Skin of body (tissue), 2 donors: ENCODE results near the gene MTHFD1L. TPM values are rescaled to one million over a fixed set of nuclear protein-coding genes. Genes with fewer than 3 reads are reported as not detected.

Source experiments
- DNase-seq: peaks from one replicate; lab custom pipeline; 2025; lab: John Stamatoyannopoulos, UW
- total RNA-seq: library from RNA; depleted of rRNA; stranded (reverse); fragments of >200 nt; gene quantifications from one replicate; pipeline ENCODE4 v1.2.3, GENCODE V29; 2014

MTHFD1L gene
- total RNA-seq, 1 donor from 2014 or later, result 12.2 TPM

DNA sequence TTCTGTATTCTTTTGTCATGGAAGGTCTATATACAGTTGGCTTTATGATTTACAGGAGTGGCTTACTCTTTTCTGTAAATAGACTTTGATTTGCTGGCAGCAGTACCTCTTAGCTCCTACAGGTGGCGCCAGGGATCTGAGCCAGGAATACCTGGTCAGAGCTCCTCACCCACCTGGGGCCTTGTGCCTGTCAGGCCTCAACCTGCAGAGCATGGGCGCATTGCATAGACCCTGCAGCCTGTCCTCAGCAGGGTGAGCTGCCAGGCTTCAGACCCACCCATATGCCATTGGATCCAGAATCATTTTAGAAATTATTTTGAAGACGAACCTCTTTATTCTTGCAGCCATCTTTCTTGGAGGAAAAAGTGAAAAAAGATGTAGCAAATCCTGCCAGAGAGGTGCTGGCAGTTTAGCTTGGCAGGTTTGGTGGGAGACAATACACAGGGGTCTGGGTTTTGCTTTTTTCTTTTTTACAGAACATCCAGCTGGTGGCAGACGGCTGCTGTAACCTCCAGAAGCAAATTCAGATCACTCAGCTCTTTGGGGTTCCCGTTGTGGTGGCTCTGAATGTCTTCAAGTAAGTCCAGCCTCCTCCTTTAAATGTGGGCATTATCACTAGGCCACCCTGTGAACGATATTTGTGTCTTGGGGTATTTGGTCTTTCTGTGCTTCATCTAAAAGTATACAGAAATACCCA, 149.1 kb downstream of the MTHFD1L start:
- DNase-seq, result peak; percentile 70

DNA sequence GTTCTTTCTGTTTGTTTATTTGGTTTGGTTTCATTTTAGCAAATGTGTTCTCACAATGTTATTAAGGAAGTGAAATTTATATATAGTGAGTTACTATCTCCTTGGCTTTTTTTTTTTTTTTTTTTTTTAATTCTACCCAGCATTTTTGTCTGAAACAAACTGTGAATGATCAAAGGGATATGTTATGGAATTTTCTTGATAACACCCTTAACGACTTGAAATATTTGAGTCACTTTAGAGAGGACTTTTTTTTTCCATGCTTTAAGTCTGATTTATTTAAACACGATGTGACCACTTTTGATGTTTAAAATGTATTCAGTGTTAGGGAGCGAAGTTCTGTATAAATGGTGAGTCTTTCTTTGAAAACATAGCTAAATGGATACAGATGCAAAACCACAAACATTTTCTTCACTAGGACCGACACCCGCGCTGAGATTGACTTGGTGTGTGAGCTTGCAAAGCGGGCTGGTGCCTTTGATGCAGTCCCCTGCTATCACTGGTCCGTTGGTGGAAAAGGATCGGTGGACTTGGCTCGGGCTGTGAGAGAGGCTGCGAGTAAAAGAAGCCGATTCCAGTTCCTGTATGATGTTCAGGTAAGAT, 149.7 kb downstream of the MTHFD1L start:
- no peak for DNase-seq

DNA sequence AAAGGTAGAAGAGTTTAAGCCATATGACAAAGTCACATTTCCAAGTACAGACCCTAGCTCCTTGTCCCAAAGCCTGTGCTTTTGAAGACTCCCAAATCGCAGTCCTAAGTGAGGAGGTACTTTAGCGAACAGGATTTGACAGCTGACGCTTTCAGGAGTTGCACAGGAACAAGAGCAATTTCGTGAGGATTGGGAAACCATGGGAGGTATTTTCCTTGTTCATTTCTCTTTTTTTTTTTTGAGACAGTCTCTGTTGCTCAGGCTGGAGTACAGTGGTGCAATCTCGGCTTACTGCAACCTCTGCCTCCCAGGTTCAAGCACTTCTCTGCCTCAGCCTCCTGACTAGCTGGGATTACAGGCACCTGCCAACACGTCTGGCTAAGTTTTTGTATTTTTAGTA, 150.6 kb downstream of the MTHFD1L start:
- DNase-seq, result no peak

DNA sequence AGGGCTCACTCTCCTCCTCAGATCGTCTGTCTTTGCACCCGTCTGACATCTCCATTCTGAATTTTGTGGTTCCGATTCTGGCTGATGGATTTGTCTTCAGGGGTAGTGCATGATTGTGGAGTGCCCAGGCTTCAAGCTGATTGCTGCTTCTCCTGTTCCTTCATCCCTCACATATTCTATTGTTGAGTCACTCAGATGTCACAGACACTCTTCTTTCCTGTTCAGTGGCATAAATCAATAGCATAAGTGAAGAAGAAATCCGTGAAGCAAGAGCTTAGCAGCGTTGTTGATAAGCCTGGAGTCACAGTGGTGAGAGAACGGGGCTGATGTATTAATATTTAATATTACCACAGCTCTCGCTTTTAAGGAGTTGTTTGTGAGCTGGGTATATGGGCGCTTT, 152.5 kb downstream of the MTHFD1L start:
- DNase-seq, result no peak

DNA sequence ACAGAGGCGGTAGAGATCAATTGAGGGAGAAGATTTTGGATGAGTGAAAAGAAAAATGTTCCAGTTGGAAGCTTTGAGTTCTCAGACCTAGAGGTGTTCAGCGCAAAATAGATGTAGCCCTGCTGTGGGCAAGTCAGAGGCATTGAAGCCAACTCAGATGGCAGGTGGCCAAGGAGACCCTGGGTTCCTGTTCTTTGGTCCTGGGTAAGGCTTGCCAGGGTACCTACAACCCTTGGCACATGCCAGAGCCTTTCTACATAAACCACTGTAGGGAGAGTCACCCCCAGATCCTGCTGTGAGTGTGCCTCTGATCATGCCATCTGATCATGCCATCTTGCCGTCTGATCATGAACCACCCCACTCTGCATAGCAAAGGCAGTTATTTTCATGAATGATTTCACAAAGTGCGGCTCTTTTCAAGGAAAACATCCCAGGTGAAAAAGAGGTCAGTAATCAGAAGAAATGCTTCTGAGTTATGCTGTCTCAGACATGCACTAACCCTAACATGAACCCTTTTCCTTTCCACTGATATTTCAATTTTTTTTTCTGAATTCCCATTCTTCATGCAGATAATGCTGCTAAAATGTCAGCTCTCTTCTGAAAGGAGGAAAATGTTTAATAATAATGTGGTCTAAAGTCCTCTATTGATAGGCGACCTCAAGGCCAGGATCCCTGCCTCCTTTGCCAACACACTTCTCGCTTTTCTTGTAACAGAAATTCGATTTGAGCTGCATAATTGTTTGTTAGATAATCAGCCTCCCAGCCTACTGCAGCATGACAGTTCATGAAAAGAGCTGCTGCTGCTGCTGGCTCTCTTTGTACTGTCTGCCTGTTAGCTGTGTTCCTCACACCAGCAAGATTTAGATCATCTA, 153.6 kb downstream of the MTHFD1L start:
- no peak for DNase-seq

DNA sequence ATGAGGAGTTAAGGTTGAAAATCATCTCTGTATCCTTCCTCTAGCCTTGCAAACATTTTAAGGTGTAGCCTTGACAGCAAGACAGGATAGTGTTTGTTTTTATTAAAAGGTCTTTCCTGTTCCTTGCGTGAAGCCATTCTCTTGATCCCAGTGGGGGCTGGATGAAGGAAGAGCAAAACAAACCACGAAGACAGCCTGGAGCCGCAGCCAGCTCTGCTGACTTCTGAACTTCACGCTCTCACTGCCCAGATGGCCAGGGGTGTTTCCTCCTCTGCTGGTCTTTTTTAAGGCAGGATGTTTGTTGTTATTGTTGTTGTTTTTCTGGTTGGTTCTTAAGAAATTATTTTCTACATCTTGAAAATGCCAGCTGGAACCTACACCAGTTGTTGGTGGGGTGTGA, 156.4 kb downstream of the MTHFD1L start:
- DNase-seq, result no peak

DNA sequence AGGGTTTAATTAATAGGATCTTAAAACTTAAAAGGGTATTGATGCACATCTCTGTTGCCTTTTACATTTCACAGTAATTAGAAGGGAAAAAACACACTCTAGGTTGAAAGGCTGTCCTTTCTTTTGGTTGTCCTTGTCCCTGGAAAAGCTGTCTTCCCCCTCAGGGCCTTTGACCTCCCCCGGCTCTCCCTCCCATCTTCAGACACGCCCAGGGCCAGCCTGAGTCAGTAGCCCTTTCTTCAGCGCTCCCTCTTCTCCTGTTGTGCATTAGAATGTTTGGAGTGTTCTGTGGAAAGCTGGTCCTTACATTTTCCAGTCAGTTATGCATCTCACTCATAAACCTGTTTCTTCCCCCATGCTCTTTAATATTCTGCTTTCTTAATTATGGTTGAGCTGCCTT, 157.0 kb downstream of the MTHFD1L start:
- DNase-seq, result no peak

DNA sequence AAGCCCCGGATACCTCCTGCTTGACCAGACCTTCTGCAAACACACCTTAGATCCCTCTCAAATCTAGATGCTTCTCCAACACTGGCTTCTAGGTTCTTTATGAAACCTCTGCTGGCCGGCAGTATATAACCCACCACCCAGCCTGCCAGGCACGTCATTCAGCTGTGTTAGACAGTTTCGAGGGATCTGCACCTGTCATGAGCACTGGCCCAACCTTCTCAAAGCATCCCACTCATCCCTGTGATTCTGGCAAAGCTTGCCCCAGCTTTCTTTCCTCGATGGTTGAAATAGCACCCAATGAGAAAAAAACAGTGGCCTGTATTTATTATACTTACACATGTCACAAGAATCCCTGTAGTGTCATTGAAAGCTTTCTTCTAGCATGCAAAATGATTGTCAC, 157.8 kb downstream of the MTHFD1L start:
- DNase-seq, result no peak

DNA sequence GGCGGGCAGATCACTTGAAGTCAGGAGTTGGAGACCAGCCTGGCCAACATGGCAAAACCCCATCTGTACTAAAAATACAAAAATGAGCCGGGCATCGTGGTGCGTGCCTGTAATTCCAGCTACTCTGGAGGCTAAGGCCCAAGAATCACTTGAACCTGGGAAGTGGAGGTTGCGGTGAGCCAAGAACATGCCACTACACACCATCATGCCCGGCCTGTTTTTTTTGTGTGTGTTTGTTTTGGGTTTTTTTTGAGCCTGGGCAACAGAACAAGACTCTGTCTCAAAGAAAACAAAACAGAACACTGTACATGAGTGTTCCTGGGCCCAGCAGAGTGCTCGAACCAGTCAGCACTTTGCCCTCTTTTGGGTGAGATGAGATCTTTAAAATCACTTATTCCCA, 159.1 kb downstream of the MTHFD1L start:
- no peak for DNase-seq

DNA sequence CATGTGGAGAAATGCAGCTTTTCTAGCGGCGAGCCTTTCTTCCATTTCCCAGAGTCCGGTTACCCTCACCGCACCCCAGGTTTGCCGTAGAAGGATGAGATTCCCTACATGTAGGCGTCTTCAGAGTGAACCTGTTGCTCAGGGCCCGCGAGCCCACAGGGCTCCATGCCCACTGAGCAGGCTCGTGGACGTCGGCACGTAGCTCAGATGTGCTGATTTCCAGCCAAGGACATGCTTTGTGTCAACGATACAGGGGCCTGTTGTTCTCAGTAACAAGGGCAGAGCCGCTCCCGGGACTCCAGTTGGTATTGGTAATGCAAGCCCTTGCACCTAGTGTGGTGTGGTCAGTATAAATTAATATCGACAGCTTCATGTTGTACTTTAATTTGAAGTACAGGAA, 159.6 kb downstream of the MTHFD1L start:
- no peak for DNase-seq

DNA sequence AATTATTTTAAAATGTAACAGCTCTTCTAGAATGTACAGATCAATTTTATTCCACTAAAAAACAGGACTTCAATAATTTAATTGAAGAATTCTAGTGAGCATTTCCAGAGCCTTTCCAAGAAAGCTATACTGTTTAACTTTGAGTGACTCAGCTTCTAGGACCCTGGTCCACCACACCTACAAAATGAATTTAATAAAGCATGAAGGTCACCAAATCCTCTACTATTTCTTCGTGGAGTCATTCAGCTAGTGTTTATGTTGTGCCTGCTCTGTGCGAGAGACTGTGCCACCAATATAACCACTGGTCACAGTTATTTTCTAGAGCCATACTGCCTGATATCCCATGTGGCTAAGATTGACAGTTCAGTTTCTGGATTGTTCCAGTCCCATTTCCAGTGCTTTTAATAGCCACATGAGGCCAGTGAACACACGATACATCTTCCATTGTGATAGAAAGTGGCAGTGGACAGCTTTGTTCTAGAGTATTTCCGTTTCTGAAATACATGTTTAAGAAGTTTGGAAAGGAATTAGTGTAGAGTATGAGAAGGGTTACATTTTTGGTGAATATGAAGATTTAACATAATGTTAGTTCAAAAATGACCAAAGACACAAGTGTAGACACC, 160.7 kb downstream of the MTHFD1L start:
- DNase-seq, result no peak

DNA sequence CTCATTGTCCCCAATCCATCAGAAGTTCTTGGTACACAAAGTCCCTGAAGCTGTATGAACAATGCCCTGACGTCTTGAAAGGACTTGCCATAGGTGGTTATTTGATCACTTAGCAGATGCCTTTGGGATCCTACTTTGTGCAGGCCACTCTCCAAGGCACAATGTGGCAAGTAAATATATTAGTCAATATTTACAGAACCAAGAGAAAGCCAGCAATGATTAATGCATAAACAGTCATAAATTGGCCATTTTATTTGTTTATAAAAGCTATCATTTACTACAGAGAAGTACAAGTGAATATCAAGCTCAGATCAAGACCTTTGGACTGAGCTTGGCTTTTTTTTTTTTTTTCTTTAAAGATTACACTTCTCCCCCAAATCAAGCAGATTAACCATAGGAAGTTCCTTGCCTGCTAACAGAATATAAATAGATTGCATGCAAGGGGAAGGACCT, 161.8 kb downstream of the MTHFD1L start:
- DNase-seq, result no peak

DNA sequence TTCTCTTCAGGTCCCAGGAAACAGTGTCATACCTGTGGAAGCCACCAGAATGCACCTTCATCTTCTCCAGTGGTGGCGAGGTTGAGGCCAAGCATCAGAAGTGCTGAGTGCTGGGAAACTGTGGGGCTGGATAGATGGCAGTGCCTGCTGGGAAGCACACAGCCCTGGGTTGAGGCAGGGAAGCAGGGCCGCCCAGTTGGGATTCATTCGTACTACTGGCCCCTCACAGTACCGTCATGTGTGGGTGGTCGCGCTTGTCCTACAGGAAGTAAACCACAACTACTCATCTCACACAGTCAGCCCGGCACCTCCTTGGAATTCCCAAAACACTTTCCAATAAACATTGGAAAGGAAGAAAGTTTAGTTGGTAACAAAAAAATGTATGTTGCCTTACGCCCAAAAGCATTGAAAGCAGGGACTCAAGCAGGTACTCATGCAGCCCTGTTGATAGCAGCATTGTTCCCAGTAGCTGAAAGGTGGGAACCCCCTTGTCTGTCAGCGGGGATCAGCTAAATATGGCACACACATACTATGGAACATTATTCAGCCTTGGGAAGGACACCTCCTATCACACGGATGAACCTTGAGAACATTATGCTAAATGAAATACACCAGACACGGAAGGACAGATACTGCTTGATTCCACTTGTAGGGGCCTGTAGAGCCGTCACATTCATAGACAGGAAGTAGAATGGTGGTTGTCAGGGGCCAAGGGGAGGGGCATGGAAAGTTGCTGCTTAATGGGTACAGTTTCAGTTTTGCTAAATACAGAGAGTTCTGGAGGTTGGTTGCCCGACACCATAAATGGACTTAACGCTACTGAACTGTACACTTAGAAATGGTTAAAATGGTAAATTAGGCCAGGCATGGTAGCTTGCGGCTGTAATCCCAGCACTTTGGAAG, 162.7 kb downstream of the MTHFD1L start:
- no peak for DNase-seq

DNA sequence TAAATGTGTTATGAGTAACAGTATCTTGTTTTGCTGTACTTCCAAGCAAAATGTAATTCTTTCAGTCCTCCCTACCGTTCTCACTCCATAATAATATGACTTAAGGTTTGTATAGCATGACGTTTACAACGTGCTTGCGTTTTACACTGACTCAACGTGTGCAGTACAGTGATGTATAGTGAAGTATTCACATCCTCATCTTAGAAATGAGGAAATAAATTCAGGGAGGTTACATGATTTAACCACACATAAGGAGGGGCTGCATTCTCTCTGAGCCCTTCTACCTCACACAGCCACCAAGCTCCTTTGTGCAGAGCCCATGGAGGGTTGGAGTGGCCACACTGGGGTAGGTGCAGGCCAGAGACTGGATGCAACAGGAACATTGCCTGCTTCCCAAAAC, 164.5 kb downstream of the MTHFD1L start:
- DNase-seq, result no peak

DNA sequence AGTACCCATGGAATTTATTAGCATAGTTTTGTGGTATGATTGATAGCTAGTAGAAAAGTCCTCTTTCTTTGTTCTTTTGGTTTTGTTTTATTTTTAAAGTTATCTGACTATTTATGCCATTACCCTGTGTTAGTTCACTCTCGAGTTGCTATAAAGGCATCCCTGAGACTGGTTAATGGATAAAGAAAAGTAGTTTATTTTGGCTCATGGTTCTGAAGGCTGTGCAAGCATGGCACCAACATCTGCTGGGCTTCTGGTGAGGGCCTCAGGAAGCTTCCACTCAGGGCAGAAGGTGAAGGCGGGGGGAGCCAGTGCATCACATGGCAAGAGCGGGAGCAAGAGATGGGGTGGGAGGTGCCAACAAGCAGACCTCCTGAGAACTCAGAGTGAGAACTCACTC, 166.5 kb downstream of the MTHFD1L start:
- DNase-seq, result no peak

DNA sequence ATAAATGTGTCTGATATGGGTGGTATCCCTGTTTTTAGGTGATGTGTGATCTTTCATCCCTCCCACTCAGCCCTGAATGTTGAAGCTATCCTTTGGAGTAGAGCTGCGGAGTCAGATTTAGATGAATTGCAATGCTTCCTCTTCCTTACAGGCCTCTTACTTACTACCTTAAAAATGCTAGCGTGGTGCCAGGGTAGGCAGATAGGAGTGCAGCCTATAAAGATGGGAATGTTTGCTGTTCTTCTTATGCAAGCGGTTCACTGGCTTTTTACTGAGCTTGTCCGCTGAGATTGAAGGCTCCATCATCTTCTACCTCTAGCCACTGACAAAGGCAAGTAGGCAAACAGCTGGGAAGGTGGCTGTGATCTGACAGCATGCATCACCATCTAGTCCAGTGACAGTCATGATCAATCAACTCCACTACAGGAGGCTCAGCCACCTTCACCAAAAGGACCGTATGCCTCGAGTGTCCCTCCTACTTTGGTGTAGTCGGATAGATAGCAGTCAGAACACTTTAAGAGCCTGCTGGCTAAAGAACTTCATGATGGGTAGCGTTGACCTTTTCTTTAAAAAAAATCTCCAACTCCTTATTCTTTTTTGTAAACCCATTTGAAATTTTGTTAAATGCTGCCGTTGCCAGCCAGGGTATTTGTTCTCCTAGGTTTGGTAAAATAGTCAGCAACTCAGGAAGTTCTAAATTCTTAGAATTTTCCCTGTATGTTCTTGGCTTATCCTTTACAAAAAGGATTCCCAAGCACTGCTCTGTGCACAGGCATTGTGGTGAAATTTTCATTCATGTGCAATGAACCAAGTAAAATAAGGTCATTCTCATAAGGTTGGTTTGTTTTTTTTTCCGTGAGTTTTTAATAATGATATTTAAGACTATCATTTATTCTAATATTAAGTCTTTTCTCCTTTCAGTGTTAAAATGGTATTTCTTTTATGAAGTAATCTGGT, 169.6 kb downstream of the MTHFD1L start:
- no peak for DNase-seq

DNA sequence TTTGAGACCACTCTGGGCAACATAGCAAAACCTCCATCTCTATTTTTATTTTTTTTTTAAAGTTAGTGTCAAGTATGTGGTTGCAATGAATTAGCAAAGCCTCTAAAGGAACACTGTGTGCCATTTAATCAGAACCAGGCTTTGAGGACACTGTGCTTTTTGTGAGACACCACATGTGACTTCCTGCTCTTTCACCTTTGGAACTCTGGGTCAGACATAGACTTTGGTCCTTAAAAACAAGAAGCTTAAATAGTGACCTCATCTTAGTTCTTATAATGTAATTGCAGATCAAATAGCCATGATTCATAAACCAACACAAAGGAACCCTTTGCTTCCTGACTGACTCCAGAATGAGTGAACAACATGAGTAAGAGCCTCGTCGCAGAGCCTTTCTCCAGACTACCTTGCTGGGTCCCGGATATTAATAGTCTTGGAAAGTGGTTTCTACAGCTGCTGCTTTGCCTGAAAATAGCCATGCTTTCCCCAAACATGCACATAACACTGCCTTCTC, 170.8 kb downstream of the MTHFD1L start:
- peak; percentile 32 for DNase-seq

DNA sequence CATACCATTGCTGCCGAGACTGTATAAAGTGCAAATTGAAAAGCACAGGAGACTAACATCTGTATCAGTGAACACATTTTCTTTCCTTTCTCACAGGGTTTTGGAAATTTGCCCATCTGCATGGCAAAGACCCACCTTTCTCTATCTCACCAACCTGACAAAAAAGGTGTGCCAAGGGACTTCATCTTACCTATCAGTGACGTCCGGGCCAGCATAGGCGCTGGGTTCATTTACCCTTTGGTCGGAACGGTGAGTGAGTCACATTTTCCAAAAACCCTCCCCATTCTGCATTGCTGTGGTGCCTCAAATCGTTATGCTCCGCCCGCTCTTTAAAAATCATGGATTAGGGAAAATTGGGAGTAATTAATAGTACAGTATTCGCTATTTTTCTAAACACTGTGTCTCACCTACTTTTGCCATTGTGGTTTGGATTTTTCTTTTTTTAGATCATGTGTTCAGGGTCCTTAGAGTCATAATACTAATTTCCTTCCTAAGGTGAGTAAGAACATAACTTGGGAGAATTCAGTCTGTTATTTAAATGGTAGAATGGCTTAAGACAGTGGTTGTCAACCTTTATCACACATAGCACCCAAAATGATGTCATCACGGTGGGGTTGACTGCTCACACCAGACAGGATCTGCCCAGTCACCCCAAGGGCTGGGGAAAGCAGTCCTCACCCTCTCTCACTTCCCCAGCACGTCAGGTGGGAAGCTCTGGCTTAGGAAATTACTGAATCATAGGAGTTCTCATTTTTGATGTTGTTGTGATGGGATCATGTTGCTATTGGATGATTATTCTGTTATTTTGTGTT, 171.6 kb downstream of the MTHFD1L start:
- no peak for DNase-seq

DNA sequence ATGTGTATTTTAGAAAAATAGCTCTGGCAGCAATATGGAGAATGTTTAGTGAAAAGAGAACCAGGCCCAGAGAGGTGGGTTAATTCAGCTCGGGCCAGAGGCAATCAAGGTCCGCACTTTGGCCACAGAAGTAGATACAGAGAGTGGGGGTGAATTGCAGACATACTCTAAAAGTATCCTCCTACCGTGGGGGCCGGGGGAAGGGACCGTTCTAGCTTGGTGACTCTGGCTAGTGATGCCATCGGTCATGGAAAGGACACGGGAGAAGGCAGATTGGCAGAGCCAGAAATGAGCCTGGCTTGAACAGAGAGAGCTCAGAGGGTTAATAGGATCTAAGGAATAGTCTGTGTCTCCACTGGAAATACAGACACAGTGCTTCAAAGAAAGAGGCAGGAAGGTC, 173.1 kb downstream of the MTHFD1L start:
- DNase-seq, result no peak
